COLO829 (cell line): ENCODE data around the gene SKP1.
A peak's percentile ranks its signal among the peaks of the same experiment; 100 is the strongest.

ENCODE experiments used
- DNase-seq: peaks from one replicate; pipeline ENCODE4 v3.0.0; 2012; ENCODE audit warnings: low spot score

SKP1 gene

DNA sequence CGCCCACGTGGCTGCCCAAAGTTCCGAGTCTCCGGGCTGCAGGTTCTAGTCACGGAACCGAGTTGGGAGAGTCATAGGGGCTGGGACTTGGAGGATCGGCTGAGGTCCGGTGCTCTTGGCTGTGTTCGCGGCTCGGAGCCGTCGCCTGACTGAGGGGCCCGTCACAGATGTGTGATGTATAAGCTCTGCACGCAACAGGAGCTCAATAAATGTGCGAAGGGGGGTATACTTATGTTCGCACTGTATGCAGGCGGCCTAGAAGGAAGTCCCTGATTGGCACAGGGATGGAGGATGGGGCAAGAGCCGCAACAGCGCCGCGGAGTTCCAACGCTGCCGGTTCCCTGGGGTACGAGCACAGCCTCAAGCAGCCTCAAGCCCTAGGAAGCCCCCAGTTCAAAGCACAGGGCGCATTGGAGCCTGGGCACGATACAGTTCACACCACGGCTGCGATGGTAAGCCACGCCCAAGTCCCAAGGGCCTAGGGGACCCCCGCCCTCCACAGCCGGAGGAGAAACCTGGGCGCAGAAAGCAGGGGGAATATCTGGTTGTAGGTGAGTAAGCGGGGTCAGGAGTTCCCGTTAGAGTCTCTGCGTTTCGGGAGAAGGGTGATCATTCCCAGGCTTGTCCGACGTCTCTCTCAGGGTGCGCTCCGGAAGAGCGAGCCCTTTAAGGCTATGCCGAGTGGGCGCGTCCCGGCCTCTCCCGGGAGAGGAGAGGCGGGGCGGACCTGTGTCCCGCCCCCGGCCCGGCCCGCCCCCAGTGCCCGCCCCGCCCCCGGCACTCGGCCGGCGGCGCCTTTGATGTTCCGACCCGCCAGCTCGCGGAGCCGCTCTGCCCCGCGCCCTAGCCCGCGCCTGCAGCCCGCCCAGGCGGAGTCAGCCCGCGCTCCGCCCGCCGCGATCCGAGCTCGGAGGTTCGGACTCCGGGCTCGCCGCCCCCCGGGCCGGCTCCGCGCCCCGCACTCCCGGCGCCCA lies 62.6 kb downstream of the SKP1 start, which contains the start of gene TCF7:
Gene TCF7, plus strand, starts transcription at position 780 of the 974 bp plus-strand sequence. CDS start 226 bp downstream, outside the sequence.
- DNase-seq: peak; percentile 85

- no peak for DNase-seq
Measured at GRCh38 chr5:134113363-134113889, 63.3 kb downstream of the SKP1 start.

DNA sequence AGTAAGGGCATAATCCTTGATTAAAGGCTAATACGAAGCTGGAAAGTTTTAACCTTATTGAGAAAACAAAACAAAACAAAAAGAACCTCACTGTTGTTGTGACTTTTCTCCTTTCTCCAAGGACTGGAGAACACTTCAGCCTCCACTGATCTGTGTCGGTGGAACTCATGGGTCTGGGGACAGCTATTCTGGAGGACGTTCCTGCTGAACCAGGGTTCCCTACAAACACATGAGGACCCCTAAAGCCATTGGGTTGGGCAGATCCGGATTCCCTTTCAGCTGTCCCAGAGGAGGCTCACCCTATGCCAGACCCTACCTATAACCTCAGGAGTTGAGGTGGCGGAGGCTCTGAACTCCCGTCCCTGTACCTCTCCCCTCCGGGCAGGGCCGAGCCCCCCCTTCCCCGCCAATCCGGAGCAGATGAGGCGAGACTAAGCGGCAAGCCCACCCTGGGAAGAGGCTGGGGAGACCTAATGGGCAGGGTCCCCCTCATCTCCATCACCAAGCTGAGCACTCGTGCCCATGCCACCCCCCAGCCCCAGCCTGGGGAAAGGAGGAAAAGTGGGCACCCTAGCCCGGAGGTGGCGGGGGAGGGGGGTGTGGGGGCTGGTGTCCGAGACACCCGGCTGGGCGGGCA lies 63.9 kb downstream of the SKP1 start:
- no peak for DNase-seq

- no peak for DNase-seq
Measured at GRCh38 chr5:134111741-134112647, 64.8 kb downstream of the SKP1 start.

DNA sequence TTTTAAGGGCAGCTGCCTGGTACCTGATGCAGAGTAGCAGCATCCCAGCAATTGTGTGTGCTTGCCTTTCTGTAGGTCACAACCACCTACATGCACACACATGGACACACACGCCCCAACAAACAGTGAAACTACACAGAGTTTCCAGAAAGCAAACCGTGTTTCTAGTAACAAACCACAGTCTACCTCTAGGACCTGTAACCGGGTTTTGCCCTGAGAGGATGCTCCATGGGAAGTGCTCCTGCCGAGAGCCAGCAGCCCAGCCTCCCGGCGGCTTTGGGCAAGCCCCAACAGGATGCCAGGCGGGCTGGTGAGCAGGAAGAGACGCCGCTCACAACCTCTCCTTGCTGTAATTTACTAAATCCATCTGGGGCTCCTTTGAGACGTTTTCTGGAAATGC lies 66.4 kb downstream of the SKP1 start:
- no peak for DNase-seq

- no peak for DNase-seq
Measured at GRCh38 chr5:134107779-134108178, 69.0 kb downstream of the SKP1 start.

- DNase-seq: no peak
Measured at GRCh38 chr5:134106991-134107701, 69.6 kb downstream of the SKP1 start.

- DNase-seq: no peak
Measured at GRCh38 chr5:134103998-134104654, 72.6 kb downstream of the SKP1 start.

GRCh38 chr5:134103397-134103796 lies 73.4 kb downstream of the SKP1 start:
- DNase-seq: no peak

GRCh38 chr5:134101686-134102439 lies 74.9 kb downstream of the SKP1 start:
- peak; percentile 13 for DNase-seq

DNA sequence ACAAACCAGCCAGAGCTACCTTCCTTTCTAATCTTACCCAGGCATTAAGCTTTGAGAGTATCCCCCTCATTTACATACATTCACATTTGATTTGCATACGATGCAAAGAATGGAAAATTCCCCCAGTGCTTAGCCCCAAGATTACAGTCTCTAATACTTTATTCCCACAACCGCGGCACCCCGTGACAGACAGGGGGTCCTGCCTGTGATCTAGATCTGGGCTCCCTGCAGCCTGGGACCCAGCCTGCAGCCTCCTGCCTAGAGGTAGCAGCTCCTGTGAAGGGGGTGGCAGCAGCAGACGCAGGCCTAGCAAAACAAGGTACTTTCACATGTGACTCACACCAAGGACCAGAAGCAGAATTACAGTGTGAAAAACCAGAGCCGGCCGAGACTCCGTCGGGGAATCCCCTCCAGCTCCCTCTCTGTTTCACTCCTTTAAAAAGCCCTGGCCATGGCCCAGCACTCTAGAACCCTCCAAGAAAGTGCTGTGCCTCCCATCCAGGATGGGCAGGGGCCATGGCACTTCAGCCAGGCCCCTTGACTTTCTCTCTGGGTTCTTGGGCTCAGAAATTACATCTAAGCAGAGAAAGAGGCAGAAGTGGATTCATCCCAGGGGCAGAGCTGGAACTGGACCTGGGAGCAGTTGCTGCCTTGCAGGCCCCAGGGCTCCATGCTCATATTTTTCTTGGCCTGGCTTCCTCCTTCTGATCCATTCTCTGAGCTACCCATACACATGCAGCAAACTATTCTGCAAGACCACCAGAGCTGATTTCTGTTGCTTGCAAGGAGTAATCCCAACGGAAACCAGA lies 76.3 kb downstream of the SKP1 start:
- DNase-seq: no peak

GRCh38 chr5:134099939-134100282 lies 76.8 kb downstream of the SKP1 start:
- no peak for DNase-seq

DNA sequence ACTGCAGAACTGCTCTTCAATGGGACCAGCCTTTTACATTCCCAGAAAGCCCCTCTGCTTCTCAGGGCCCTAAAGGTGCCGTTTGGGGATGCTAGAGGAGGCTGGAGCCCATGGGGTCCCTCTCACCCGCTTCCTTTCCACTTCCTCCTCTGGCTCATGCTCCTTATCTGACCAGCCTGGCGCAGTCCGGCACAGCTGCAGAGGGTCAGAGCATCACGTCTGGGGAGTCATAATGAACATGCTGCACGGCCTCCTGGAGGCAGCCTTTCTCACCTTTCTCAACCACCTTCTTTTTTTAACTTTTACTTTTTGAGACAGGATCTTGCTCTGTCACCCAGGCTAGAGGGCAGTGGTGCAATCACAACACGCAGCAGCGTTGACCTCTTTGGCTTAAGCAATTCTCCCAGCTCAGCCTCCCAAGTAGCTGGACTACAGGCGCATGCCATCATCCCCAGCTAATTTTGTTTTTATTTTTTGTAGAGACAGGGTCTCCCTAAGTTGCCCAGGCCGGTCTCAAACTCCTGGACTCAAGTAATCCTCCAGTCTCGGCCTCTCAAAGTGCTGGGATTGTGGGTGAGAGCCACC lies 77.4 kb downstream of the SKP1 start:
- DNase-seq: no peak
